Retina (tissue), 1 donor: ENCODE measurements around the gene PLS3.
"Not testable (repeated sequence)": the region's sequence is repeated elsewhere in the genome, so short reads cannot be mapped to it uniquely, and the experiment has no call there.

Experiments used
- DNase-seq: peaks from one replicate; pipeline ENCODE4 v3.0.0-alpha.2; 2016

PLS3 gene

GRCh38 chrX:115616943-115617563 is 56.1 kb downstream of the PLS3 start:
- no peak for DNase-seq

- DNase-seq, result no peak
Observed at GRCh38 chrX:115622534-115622933, 61.6 kb downstream of the PLS3 start.

- no peak for DNase-seq
Observed at GRCh38 chrX:115624916-115625315, 63.9 kb downstream of the PLS3 start.

- no peak for DNase-seq
Observed at GRCh38 chrX:115625572-115626301, 64.8 kb downstream of the PLS3 start.

- DNase-seq, result no peak
Observed at GRCh38 chrX:115630204-115630603, 69.2 kb downstream of the PLS3 start.

- DNase-seq, result no peak
Observed at GRCh38 chrX:115632455-115632854, 71.5 kb downstream of the PLS3 start.

GRCh38 chrX:115633397-115633796 is 72.4 kb downstream of the PLS3 start:
- DNase-seq, result not testable (repeated sequence)

GRCh38 chrX:115639334-115639880 is 78.4 kb downstream of the PLS3 start:
- no peak for DNase-seq

GRCh38 chrX:115642311-115642710 is 81.3 kb downstream of the PLS3 start:
- no peak for DNase-seq

- DNase-seq, result peak; percentile 62
Observed at GRCh38 chrX:115642895-115643530, 82.0 kb downstream of the PLS3 start.

- DNase-seq, result not testable (repeated sequence)
Observed at GRCh38 chrX:115644397-115644796, 83.4 kb downstream of the PLS3 start.

GRCh38 chrX:115649461-115650063 is 88.6 kb downstream of the PLS3 start:
- no peak for DNase-seq

- no peak for DNase-seq
Observed at GRCh38 chrX:115650449-115650848, 89.5 kb downstream of the PLS3 start.

GRCh38 chrX:115650916-115651315 is 89.9 kb downstream of the PLS3 start:
- peak; percentile 36 for DNase-seq

GRCh38 chrX:115652221-115652620 is 91.2 kb downstream of the PLS3 start:
- DNase-seq, result no peak

- no peak for DNase-seq
Observed at GRCh38 chrX:115665122-115665521, 104.1 kb downstream of the PLS3 start.

GRCh38 chrX:115679460-115679859 is 118.5 kb downstream of the PLS3 start:
- no peak for DNase-seq

GRCh38 chrX:115687595-115687994 is 126.6 kb downstream of the PLS3 start:
- DNase-seq, result no peak

- no peak for DNase-seq
Observed at GRCh38 chrX:115689931-115690330, 129.0 kb downstream of the PLS3 start.

GRCh38 chrX:115690511-115691216 is 129.7 kb downstream of the PLS3 start:
- DNase-seq, result peak; percentile 71

GRCh38 chrX:115693476-115693875 is 132.5 kb downstream of the PLS3 start:
- DNase-seq, result no peak

- DNase-seq, result no peak
Observed at GRCh38 chrX:115694028-115694427, 133.1 kb downstream of the PLS3 start.

- no peak for DNase-seq
Observed at GRCh38 chrX:115696039-115696438, 135.1 kb downstream of the PLS3 start.
